H1 (cell line): ENCODE data around the gene ENTPD6.

Experiments
- ASH2L ChIP-seq: fragments of 200-600, 300-600 bp; sonication (generic); IDR thresholded peaks from one replicate; pipeline ENCODE4 v1.7.1; 2017; ENCODE audit warnings: low read length
- CHD1 ChIP-seq: IDR thresholded peaks from 2 replicates; pipeline ENCODE4 v1.6.1; 2012; ENCODE audit warnings: low read depth, low read length, improper control_type of control experiment
- CHD2 ChIP-seq: IDR thresholded peaks from 2 replicates; pipeline ENCODE4 v1.6.1; 2012; ENCODE audit warnings: low read length, improper control_type of control experiment
- CREB1 ChIP-seq: IDR thresholded peaks from 2 replicates; pipeline ENCODE4 v1.6.1; 2012; ENCODE audit warnings: inconsistent platforms
- CTCF ChIP-seq, 3 experiments: IDR thresholded peaks; 1 replicate in 2 of 3; 2 replicates in 1 of 3; pipeline versions ENCODE4 v1.5.1 to v1.6.1; 2011; ENCODE audit warnings: low read length in 3 of 3, mild to moderate bottlenecking in 3 of 3, inconsistent platforms in 2 of 3, low read depth in 1 of 3, moderate library complexity in 1 of 3; ENCODE audit not compliant: insufficient read depth in 1 of 3; ENCODE audit errors: control extremely low read depth in 1 of 3
- EP300 ChIP-seq, 2 experiments: IDR thresholded peaks; 1 replicate in 1 of 2; 2 replicates in 1 of 2; pipeline ENCODE4 v1.6.1; 2011 to 2012; ENCODE audit warnings: low read depth in 2 of 2, low read length in 2 of 2, mild to moderate bottlenecking in 2 of 2, borderline replicate concordance in 1 of 2, inconsistent platforms in 1 of 2, moderate library complexity in 1 of 2
- EZH2 ChIP-seq: fragments of 200-600 bp; sonication (generic); IDR thresholded peaks from 2 replicates; pipeline ENCODE4 v1.7.1; 2012; ENCODE audit warnings: low read depth, mild to moderate bottlenecking, moderate library complexity, low read length, inconsistent platforms; ENCODE audit not compliant: severe bottlenecking
- HDAC2 ChIP-seq, 2 experiments: fragments of 300-600 bp in 1 of 2; sonication (generic) in 1 of 2; IDR thresholded peaks; 2 replicates each; pipeline ENCODE4 v1.6.1; 2011 to 2012; ENCODE audit warnings: low read depth in 2 of 2, low read length in 2 of 2, mild to moderate bottlenecking in 2 of 2, moderate library complexity in 2 of 2, borderline replicate concordance in 1 of 2, inconsistent platforms in 1 of 2
- HDAC6 ChIP-seq: IDR thresholded peaks from one replicate; pipeline ENCODE4 v1.7.1; 2012; ENCODE audit warnings: low read depth, mild to moderate bottlenecking, inconsistent platforms, low read length, moderate library complexity
- JUN ChIP-seq: IDR thresholded peaks from 2 replicates; pipeline ENCODE4 v1.6.1; 2011; ENCODE audit warnings: low read depth, mild to moderate bottlenecking, improper control_type of control experiment, low read length
- ZNF274 ChIP-seq: IDR thresholded peaks from 2 replicates; pipeline ENCODE4 v1.7.0; 2012; ENCODE audit warnings: low read length, borderline replicate concordance; ENCODE audit errors: extremely low read depth

- TF ChIP-seq ASH2L: no peak
- TF ChIP-seq CREB1: no peak
- no peak for TF ChIP-seq CTCF (IDR thresholded peaks at IDR 0.05; ENCODE audit: control extremely low read depth in 1 of 3, insufficient read depth in 1 of 3, low read depth in 1 of 3, low read length in 3 of 3)
- no peak for TF ChIP-seq EP300 (IDR thresholded peaks at IDR 0.05; ENCODE audit: borderline replicate concordance in 1 of 2, low read depth in 2 of 2, low read length in 2 of 2)
- no peak for TF ChIP-seq HDAC6
- no peak for TF ChIP-seq CHD1
- TF ChIP-seq ZNF274: no peak
- TF ChIP-seq HDAC2 (IDR thresholded peaks at IDR 0.05; ENCODE audit: borderline replicate concordance in 1 of 2, low read depth in 2 of 2, low read length in 2 of 2): no peak
- no peak for TF ChIP-seq JUN
- no peak for TF ChIP-seq EZH2
- no peak for TF ChIP-seq CHD2
These were observed 64.3 kb downstream of the ENTPD6 start for GRCh38 chr20:25259788-25260254.
